Iris pigment epithelial cell (primary cell): Measurements from ENCODE around the gene GDPD2.

ENCODE experiments used
- DNase-seq: peaks from one replicate; pipeline ENCODE4 v3.0.0-alpha.2; 2011; ENCODE audit warnings: low read depth

The GDPD2 gene

GRCh38 chrX:70476166-70476933 is 53.2 kb downstream of the GDPD2 start:
- no peak for DNase-seq

- DNase-seq = peak; percentile 70
These were observed 54.0 kb downstream of the GDPD2 start for GRCh38 chrX:70476934-70477733.

DNA sequence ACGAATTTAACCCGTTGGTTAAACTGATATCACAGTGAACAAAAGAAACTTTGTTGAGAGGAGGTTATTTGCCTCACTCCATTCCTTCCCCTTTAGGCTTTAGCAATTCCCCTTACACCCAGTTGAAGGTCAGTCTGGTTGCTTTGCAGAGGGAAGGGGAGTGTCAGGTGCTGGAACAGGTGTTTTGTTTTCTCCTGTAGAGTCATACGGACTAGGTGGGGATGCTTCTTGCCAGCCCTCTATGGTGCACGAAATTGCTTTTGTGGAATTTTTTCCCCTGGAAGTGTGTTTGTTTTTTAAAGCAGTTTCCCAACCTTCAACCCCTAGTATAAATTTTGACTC is 54.6 kb downstream of the GDPD2 start:
- no peak for DNase-seq

- peak; percentile 18 for DNase-seq
These were observed 55.6 kb downstream of the GDPD2 start for GRCh38 chrX:70478526-70479245.

- DNase-seq = peak; percentile 77
These were observed 56.3 kb downstream of the GDPD2 start for GRCh38 chrX:70479247-70479921.

- DNase-seq = peak; percentile 34
These were observed 57.0 kb downstream of the GDPD2 start for GRCh38 chrX:70479922-70480659.

DNA sequence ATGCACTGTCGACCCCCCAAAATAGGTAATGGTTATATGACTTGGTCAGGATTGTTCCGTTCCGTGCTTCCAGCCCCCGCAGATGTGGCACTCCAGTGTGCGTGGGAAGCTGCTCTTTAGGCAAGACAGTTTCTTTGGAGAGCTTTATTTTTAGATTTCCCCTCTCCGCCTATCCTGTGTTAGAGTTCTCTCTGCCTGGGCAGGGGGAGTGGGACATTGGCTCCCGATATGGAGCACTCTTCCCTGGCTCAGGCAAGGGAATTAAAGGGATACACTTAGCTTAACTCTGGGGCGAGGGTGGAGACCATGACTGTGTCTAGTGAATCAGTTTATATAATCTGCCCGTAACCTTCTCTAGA is 57.5 kb downstream of the GDPD2 start:
- peak; percentile 24 for DNase-seq

DNA sequence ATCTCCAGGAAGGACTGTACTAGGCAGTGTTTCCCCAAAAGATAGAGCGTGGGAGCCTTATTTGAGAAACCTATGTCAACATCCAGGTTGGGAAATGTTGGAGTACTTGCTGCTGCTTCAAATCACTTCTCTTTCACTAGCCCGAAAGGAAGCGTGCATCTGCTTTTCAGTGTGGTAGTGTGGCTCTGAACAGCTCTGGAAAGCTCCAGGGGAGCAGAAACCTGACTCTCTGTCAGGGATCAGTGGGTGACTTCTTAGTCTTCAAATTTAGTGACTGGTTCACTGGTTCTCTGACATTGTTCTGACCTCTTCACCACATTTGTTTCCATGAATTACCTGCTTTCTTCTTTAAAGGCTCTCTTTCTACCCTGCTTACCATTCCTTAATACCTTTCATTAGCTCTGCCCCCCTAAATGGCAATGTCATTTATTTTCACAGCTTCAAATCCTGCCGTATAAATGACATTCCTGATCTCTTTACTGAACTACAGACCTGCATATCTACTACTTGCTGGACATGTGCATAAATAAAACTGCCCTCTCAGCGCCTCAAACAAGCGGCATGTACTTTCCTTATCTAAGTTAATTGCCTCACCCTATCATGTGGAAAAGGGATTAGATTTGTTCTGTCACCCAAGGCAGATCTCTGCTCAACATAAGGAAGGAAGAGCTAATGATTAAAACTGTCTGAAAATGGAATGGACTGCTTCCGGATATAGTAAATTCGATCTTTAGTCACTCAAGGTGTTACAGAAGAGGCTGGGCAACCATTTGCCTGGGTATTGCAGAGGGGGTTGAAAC is 58.6 kb downstream of the GDPD2 start:
- peak; percentile 59 for DNase-seq

DNA sequence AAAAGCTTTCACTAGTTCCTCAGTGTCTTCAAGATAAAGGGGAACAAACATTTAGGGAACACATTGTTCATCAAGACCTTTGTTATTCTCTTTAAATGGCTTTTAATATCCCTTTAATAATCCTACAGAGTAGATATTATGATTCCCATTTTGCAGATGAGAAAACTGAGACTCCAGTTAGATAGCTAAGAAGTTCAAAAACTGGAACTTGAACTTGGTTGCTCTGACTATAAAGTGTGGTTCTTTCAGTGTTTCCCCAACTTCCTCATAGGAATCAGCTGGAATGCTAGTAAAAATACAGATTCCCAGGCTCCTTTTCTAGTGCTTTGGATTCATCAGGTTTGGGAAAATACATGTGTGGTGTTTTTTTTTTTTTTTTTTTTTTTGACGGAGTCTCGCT is 59.2 kb downstream of the GDPD2 start:
- DNase-seq = no peak
